Neutrophil (primary cell): ENCODE results near the gene C1QB.

Source experiments
- H3K27ac ChIP-seq: fragments of 200-600 bp; sonication (generic); 2 replicates; pipeline ENCODE4 v1.5.1; 2016; ENCODE audit warnings: mild to moderate bottlenecking, moderate library complexity
- H3K27me3 ChIP-seq: fragments of 200-600 bp; sonication (generic); 2 replicates; pipeline ENCODE4 v1.6.0; 2016; ENCODE audit warnings: mild to moderate bottlenecking
- H3K36me3 ChIP-seq: fragments of 200-600 bp; sonication (generic); 2 replicates; pipeline ENCODE4 v1.5.1; 2017
- H3K4me1 ChIP-seq, 2 experiments: fragments of 200-600 bp in 1 of 2; sonication (generic) in 1 of 2; 1 replicate in 1 of 2; 2 replicates in 1 of 2; pipeline versions ENCODE4 v1.5.1 to v1.6.1; 2013 to 2016; ENCODE audit warnings: low read depth in 1 of 2, low read length in 1 of 2, mild to moderate bottlenecking in 1 of 2, moderate library complexity in 1 of 2; ENCODE audit not compliant: control insufficient read depth in 1 of 2, insufficient read depth in 1 of 2
- H3K4me3 ChIP-seq, 2 experiments: fragments of 200-600 bp in 1 of 2; sonication (generic) in 1 of 2; 1 replicate in 1 of 2; 2 replicates in 1 of 2; pipeline ENCODE4 v1.5.1; 2013 to 2016; ENCODE audit warnings: low read depth in 1 of 2, low read length in 1 of 2, mild to moderate bottlenecking in 1 of 2, moderate library complexity in 1 of 2
- H3K9me3 ChIP-seq: fragments of 200-600 bp; sonication (generic); 2 replicates; pipeline ENCODE4 v1.5.1; 2016
- TF ChIP-seq, protein P1 (sequence below): fragments of 200-600 bp; sonication (generic); IDR thresholded peaks from 2 replicates; pipeline ENCODE4 v1.5.1; 2016; ENCODE audit warnings: antibody characterized with exemption

The C1QB gene

GRCh38 chr1:22688466-22688865 lies 35.4 kb downstream of the C1QB start:
- no peaks in the 10 kb centered on the region for H3K4me1 ChIP-seq
- TF ChIP-seq, protein P1, sequence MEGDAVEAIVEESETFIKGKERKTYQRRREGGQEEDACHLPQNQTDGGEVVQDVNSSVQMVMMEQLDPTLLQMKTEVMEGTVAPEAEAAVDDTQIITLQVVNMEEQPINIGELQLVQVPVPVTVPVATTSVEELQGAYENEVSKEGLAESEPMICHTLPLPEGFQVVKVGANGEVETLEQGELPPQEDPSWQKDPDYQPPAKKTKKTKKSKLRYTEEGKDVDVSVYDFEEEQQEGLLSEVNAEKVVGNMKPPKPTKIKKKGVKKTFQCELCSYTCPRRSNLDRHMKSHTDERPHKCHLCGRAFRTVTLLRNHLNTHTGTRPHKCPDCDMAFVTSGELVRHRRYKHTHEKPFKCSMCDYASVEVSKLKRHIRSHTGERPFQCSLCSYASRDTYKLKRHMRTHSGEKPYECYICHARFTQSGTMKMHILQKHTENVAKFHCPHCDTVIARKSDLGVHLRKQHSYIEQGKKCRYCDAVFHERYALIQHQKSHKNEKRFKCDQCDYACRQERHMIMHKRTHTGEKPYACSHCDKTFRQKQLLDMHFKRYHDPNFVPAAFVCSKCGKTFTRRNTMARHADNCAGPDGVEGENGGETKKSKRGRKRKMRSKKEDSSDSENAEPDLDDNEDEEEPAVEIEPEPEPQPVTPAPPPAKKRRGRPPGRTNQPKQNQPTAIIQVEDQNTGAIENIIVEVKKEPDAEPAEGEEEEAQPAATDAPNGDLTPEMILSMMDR: no peak

DNA sequence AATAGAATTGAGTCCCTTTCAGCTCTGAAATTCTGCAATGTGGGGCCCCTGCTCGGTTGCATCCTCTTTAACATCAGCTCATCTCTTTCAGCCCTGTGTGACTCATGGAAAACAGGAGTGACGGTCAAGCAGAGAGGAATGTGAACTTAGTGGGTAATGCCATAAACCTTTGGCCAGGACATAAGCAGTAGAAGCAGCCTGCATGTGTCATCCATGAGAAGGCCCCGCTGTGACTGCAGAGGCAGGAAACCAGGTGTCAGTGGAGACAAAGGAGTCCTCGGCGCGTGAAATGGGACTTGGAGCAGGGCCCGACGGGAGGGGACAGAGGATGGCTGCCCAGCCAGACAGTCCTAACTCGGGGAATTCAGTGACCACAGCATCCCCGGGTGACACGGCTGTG lies 36.5 kb downstream of the C1QB start:
- Histone ChIP-seq H3K27ac (no peak overlapping the region), H3K36me3 (no peaks in the 10 kb centered on the region), H3K9me3 (no peaks in the 10 kb centered on the region), H3K4me3 (no peak overlapping the region), H3K4me1 (no peaks in the 10 kb centered on the region), H3K27me3 (peaks cover 30% of the 10 kb centered on the region)
- TF ChIP-seq, protein P1: no peak

More at GRCh38 chr1:22688466-22688865, 35.4 kb downstream of the C1QB start:
- H3K4me3 ChIP-seq: no peak overlapping the region
- no peak overlapping the region for H3K27ac ChIP-seq
- H3K9me3 ChIP-seq: no peaks in the 10 kb centered on the region
- H3K36me3 ChIP-seq: no peaks in the 10 kb centered on the region
- peaks cover 30% of the 10 kb centered on the region for H3K27me3 ChIP-seq

DNA sequence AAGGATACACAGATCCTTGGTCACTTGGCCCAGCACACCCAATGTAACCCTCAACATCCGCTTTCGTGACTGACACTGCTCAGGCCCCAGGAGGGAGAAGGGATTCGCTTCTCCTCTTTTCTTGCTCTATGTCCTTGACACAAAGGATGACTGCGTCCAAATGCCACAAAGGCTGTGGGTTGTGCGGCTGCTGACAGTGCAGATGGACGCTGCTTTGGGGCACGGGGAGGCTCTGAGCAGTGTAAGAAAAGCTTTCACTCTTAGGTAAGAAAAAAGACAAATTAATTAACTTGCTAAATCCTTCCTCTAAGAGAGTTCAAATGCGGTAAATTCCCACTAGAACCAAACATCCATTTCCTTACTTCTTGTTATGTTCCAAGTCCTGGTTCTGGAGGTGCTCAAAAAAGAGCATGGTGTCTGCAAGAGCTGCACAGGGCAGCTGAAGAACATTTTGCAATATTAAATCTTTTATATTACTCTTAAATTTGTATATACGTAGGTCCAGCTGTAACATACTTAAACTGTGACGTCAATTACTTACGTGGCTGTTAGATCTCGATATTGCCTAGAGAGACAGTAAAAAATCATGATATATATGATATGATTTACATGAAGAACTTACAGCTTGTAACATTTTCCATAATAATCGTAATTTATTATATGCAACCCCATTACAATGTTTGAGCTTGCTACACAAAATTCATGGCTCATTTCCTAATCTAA lies 38.2 kb downstream of the C1QB start:
- Histone ChIP-seq H3K4me3 (no peak overlapping the region), H3K36me3 (no peaks in the 10 kb centered on the region), H3K9me3 (no peaks in the 10 kb centered on the region), H3K27me3 (peaks cover 30% of the 10 kb centered on the region), H3K4me1 (no peaks in the 10 kb centered on the region), H3K27ac (no peak overlapping the region)
- TF ChIP-seq, protein P1: no peak

GRCh38 chr1:22694172-22694571 lies 41.1 kb downstream of the C1QB start:
- TF ChIP-seq, protein P1: no peak
- H3K27me3 ChIP-seq: peaks cover 8% of the 10 kb centered on the region
- no peak overlapping the region for H3K4me3 ChIP-seq
- no peaks in the 10 kb centered on the region for H3K4me1 ChIP-seq
- no peaks in the 10 kb centered on the region for H3K36me3 ChIP-seq
- no peaks in the 10 kb centered on the region for H3K9me3 ChIP-seq
- H3K27ac ChIP-seq: no peak overlapping the region

DNA sequence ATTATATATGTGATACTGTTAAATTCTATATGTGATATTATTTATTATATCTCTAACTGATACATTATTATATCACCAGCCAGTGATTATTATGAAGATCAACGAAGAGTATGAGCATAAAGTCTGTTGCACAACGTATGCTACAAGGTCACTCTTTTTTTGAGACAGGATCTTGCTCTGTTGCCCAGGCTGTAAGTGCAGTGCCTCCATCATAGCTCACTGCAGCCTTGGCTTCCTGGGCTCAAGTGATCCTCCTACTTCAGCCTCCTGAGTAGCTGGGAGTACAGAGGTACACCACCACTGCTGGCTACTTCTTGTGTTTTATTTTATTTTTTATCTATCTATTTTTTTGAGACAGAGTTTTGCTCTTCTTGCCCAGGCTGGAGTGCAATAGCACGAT lies 43.6 kb downstream of the C1QB start:
- no peaks in the 10 kb centered on the region for H3K9me3 ChIP-seq
- H3K4me3 ChIP-seq: no peak overlapping the region
- TF ChIP-seq, protein P1: no peak
- no peak overlapping the region for H3K27ac ChIP-seq
- H3K36me3 ChIP-seq: no peaks in the 10 kb centered on the region
- no peaks in the 10 kb centered on the region for H3K27me3 ChIP-seq
- no peaks in the 10 kb centered on the region for H3K4me1 ChIP-seq
